Endothelial cell of hepatic sinusoid (primary cell): ENCODE measurements around the gene CNTD1.
"Not testable (repeated sequence)": the region's sequence is repeated elsewhere in the genome, so short reads cannot be mapped to it uniquely, and the experiment has no call there.

Experiments used
- in situ Hi-C: cut with HindIII; loops from 2 replicates; pipeline ENCODE4 v1.10.0; 2017; ENCODE audit warnings: low sequenced_read_pairs

The CNTD1 gene, protein sequence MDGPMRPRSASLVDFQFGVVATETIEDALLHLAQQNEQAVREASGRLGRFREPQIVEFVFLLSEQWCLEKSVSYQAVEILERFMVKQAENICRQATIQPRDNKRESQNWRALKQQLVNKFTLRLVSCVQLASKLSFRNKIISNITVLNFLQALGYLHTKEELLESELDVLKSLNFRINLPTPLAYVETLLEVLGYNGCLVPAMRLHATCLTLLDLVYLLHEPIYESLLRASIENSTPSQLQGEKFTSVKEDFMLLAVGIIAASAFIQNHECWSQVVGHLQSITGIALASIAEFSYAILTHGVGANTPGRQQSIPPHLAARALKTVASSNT

DNA sequence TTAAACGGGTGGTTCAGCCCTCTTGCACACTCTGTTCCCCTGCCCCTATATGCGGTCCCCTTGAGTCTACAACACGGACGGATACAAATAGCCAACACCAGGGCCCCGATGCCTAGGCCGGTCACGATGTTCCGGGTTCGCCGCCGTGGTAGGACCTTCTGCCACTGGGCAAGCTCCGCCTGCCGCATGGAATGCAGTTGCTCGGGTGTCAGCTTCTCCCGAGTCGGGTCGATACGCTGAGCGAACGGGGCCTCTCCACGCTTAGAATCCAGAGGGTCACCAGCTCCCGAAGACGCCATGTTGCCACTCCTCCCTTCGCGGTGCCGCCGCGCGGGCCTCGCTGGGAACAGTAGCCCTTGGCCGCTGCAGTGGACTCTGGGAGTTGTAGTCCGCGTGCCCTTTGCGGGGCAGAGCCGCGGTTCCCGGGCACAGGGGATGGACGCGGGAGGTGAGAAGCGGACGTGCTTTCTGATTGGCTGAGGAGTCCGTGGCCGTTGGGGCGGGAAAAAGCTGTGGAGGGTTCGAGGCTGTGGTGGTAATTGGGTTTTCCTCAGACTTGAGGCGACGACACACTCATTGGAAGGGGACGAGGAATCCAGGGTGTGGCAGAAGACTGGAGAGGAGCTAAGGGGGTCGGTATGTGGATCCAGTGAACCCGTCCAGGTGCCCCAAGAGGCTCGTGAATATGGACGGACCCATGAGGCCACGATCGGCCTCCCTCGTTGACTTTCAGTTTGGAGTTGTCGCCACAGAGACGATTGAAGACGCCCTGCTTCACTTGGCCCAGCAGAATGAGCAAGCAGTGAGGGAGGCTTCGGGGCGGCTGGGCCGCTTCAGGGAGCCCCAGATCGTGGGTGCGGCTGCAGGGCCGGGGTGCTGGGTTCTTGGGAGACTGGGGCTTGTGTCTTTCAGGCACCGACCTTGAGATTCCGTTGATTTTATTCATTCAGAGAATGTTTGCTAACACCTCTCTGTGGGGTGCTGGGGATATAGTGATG, at the start of gene CNTD1, which contains the start of gene COA3:
Gene CNTD1 (plus strand): TSS at position 479 of the 998 bp plus-strand sequence. CDS start 207 bp downstream, at position 686.
Gene COA3 (minus strand): TSS at position 322 of the 998 bp plus-strand sequence. CDS start 23 bp downstream, at position 299.
- in situ Hi-C loops, result no loop called here

DNA sequence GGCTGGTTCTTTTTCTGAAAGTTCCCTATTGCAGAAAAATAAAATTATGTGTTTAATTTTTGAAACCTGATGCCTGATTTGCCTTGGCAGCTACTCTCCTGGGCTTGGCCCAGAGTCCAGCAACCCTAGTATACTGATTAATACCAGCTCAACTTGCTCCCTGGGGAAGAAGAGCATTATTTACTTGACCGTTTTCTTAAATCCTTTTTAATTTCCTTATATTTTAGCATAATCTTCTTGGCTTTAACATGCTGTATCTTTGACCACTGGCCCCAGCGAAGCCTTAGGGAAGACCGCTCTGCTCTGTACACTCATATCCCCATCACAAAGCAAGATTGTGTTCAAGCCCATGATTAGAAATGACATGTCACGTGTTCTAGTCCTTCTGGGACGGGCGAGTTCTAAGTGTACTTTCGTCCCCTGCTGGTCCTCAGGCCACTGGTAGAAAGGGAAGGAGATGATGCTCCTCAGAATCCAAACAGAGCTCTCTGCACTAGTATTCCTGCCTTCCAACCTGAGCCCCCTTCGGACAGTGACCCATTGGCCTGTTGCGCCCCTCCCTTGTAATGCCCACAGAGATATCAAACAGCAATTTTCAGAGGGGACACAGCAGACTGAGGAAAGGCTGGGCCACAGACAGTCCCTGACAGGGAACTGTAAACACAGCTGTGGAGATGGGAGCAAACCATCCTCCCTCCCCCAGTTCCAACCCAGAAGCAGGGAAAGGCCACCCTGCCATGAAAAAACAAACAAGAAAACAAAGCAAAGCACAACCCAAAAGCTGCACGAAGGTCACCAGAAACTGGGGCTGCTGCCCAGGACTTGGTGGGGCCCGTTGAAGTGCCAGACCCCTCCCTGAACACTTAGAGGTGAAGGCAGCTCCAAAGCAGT, 49.5 kb upstream of the CNTD1 start:
- in situ Hi-C loops, result no loop called here

DNA sequence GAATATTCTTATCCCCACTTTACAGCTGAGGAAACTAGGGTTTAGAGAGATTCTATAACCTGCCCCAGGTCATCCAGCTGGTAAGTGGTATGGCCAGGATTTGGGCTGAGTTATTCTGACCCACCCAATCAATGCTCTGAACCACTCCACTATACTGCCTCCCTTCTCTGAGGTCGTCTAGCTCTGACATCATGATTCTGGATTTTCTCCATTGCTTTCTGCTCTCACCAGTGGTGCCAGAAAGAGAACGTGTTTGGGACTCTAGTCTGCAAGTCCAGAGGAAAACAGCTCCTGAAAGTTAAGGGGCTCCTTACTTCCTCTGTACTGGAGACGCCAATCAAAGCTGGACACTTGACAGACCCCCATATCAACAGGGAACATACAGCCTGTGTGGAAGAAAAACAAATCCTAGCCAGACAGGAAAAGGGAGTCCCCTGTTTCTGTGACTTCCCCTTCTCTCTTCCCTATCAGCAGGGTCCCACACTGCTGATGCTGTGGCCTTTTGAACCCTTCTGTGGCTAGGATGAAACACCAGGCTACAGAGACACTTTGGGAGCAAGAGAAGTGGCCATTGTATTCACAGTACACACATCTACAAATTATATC, 47.8 kb upstream of the CNTD1 start:
- in situ Hi-C loops, result no loop called here

DNA sequence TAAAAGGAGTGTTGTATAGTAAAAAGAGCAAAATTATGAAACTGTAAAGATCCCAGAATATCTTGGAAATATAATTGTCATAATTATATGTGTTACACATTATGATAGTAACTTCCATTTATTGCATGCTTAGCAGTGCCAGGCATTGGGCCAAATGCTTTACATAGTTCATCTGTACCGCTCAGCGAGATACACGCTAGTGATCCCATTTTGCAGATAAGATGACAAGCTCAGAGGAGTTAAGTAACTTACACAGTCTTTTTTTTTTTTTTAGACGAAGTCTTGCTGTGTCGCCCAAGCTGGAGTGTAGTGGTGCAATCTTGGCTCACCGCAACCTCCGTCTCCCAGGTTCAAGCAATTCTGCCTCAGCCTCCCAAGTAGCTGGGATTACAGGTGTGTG, 47.0 kb upstream of the CNTD1 start:
- in situ Hi-C loops, result no loop called here

DNA sequence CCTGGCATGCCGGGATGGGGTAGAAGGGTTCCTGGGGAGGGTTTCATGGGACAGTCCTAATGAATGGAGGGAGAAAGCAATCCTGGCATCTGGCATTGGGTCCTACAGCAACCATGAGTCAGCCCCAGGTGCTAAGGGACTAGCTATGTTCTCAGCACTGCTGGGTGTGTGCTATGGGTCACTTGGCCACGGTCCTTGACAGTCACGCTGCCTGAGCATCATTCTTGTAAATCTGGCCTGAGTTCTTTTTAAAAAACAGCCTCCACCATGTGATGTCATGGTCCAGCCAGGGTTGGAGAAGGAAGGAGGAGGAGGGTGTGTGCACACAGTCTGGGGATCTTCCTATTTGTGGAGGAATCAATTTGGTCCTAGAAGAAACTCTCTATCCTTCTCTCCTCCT, 43.9 kb upstream of the CNTD1 start:
- in situ Hi-C loops, result no loop called here

DNA sequence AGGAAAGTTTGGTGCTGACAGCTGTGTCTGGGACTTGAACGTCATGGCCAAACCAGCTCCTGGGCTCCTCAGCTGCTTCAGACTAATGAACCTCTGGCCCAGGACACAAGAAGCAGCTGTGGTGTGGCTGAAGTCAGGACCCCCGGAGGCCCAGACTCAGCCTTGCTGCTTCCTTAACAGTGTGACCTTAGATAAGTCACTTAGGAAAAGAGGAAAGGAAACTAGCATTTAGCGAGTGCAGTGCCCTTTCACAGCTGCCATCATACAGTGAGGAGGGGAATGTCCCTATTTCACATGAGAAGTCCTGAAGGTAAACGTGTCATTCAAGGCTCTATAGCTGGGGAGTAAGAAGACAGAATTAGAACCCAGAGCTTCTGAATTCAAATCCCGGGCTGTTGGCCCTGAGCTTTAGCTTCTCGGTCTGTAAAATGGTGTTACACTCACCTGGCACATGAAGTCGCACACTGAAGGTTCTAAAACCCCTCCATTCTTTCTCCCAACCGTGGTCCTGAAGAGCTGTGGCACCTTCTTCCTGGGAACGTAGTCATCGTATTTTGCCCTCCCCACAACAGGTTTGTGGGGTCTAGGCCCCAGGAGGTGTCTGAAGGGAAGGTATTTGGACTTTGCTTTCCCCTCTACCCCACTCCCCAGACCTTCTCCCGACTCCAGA, 38.5 kb upstream of the CNTD1 start:
- in situ Hi-C loops, result no loop called here

DNA sequence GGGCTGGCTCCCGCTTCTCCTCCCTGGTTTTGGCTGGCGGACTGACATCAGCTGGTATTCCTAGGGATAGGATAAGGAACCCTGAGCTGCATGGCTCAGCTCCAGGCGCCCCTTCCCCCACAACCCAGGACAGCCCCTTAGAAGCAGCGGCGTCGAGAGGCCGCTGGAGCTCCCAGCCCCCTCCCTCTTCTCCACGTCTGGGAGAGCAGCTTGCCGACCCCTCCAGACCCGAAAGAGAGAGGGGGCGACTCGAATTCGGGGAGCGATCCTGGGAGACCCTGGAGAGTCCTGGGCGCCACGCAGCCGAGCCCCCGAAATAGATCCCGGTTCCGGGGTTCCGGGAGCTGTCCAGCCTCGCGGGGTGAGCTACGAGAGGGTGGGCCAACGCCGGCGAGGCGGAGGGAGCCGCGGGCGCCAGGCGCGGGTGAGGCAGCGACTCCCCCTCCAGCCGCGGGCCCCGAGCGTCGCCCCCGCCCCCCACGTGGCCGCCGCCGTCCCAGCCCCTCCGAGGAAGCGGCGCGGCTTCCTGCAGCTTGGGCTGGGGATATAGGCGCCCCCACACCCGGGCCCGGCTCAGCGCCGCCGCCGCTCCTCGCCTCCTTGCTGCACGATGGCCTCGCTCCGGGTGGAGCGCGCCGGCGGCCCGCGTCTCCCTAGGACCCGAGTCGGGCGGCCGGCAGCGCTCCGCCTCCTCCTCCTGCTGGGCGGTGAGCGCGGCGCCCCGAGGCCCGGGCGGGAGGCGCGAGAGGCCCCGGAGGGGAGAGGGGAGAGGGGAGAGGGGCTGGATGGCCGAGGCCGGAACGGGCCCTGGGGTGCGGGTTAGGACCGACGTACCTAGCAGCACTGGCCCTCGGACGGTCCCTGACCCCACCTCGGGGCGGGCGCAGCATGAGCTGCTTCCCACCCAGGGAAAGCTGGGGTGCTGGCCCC, 37.7 kb upstream of the CNTD1 start, which contains the start of gene RAMP2:
Gene RAMP2 (plus strand): TSS at position 576 of the 930 bp plus-strand sequence. CDS start 35 bp downstream, at position 611.
- in situ Hi-C loops, result no loop called here

DNA sequence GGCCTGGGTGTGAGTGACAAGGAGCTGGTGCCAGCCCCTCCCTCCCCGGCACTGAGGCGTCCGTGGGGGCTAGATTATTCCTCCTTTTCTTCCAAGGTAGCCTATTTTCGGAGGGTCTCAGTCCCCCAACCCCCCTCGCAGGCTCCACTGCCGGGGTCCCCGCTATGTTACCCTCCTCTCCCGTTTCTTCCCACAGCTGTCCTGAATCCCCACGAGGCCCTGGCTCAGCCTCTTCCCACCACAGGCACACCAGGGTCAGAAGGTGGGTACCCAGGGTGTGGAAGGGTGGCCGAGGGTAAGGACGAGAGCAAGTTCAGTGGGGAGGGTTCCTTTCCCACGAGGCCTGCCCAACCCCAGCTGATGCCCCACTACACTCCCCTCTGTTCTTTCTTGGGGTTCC, 37.0 kb upstream of the CNTD1 start:
- in situ Hi-C loops, result no loop called here

DNA sequence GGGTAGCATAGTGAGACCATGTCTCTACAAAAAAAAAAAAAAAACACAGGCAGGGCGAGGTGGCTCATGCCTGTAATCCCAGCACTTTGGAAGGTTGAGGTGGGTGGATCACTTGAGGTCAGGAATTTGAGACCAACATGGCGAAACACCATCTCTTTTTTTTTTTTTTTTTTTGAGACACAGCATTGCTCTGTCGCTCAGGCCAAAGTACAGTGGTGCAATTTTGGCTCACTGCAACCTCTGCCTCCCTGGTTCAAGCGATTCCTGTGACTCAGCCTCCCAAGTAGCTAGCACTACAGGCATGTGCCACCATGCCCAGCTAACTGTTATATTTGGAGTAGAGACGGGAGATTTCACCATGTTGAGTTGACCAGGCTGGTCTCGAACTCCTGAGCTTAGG, 32.5 kb upstream of the CNTD1 start:
- in situ Hi-C loops, result no loop called here

DNA sequence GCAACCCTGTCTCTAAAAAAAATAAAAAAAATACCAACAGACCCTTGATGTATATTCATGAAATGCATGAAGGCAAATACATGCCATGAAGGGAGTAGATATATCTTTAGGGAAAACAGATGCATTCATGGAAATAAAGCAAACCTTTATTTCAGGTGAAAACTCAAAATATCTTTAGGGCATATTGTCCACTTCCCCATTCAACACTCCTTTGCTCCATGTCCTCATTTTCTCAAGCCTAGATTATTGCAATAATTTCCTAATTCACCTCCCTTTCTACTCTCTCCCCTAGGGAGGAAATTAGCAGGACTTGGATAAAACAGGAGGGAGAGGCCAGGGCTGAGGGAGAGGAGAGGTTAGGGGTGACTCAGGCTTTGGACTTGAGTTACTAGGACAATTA, 31.1 kb upstream of the CNTD1 start:
- in situ Hi-C loops, result no loop called here

DNA sequence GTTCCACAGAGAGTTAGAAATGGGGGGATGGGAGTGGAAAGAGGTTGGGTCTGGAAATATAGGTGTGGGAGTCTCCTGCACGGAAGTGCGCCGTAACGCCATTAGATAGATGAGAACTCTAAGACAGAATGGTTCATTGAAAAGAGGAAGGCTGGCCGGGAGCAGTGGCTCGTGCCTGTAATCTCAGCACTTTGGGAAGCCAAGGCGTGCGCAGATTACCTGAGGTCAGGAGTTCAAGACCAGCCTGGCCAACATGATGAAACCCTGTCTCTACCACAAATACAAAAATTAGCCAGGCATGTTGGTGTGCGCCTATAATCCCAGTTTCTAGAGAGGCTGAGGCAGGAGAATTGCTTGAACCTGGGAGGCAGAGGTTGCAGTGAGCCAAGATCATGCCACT, 30.7 kb upstream of the CNTD1 start:
- in situ Hi-C loops, result not testable (repeated sequence)

DNA sequence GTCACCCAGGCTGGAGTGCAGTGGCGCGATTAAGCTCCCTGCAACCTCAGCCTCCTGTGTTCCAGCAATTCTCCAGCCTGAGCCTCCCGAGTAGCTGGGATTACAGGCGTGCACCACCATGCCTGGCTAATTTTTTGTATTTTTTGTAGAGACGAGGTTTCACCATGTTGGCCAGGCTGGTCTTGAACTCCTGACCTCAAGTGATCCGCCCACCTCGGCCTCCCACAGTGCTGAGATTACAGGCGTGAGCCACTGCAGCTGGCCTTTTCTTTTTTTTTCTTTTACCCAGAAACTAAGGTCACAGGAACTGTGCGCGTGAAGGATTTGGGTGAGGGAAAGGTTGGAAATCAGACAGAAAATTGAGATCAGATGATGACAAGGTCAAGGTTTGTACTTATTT, 28.7 kb upstream of the CNTD1 start:
- in situ Hi-C loops, result not testable (repeated sequence)

DNA sequence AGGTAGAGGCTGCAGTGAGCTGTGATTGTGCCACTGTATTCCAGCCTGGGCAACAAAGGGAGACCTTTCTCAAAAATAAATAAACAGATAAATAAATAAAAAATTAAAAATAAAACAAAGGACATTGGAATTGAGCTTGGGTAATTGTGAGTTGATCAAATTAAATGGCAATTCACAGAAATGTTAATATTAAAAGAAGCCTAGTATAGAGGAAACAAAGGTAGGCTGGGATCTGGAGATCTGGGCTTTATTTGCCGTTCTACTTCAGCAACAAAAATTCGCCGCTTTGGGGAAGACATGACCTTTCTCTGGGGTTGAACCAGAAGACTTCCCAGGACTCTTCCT, 25.7 kb upstream of the CNTD1 start:
- in situ Hi-C loops, result no loop called here

DNA sequence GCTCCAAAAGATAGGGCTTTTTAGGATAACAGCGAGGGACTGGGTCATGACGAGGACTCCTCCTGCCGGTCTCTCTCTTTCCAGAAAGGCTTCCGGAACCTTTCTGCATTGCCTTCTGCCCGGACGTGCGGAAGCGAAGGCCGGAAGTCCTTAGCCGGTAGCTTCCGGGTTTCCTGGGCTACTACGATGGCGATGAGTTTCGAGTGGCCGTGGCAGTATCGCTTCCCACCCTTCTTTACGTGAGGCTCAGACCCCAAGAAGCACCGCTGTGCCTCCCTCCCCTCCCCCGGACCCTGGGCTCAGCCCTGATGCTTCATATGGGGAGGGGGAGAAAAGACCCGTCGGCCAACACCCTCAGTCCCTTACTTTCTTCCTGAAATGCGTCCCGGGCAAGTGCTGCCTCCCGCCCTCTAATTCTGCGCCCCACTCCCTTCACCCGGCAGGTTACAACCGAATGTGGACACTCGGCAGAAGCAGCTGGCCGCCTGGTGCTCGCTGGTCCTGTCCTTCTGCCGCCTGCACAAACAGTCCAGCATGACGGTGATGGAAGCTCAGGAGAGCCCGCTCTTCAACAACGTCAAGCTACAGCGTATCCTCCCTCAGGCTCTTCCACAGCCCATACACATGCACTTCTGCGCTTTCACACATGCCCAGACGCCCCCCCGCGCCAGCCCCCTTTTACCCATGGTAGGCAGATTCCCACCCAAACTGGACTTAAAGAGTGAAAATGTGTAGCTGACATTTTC, 25.2 kb upstream of the CNTD1 start, which contains the start of gene VPS25:
Gene VPS25 (plus strand): TSS at position 160 of the 746 bp plus-strand sequence. CDS start 27 bp downstream, at position 187.
- in situ Hi-C loops, result no loop called here

DNA sequence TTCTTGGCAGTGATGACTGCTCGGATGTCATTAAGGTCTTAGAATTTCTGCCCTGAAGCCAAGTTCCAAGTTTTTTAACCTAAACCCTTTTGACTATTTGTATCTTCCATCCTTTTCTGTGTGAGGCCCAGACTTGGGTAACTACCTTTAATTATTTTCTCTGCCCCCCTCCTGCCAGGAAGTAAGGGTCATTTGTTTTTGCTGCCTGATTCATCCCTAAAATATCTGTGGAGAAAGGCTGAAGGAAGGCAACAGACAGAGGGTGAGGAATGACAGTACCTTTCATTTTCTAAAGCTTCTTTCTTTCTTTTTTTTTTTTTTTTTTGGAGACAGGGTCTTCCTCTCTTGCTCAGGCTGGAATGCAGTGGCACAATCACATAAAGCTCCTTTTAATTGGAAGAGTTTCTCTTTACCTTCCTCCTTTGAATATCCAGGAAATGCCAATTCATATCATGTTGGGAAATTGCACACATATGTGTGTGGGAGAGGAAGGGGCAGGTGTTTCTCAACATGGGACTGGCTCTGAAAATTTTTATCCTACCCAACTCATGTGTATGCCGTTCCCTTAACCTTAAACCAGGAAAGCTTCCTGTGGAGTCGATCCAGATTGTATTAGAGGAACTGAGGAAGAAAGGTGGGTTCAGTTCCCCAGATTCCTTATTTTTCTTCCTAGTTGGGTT, 24.5 kb upstream of the CNTD1 start:
- in situ Hi-C loops, result no loop called here

DNA sequence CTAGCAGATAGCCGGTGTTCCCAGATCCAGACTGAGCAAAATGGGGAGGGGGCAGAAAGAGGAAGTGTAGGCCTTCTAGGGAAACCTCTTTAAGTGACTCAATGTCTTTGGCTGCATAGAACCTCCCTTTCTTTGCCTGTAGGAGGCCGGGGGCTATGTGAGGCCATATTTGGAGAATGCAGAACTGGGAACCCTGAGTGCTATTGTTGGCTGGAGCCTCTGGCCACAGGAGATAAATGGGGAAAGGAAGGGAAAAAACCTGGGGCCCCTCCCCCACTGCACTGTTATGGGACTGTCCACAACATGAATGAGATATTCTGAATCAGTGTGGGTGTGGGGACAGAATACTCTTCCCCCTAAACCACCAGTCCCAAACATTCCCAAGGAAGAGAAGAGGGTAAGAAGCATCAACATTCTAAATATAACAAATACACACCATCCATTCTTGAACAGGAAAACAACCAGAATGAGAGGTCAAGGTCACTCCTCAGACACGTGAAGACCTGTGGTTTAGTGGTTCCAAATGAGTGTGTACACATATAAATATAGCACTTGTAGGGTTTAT, 23.0 kb upstream of the CNTD1 start:
- in situ Hi-C loops, result no loop called here

DNA sequence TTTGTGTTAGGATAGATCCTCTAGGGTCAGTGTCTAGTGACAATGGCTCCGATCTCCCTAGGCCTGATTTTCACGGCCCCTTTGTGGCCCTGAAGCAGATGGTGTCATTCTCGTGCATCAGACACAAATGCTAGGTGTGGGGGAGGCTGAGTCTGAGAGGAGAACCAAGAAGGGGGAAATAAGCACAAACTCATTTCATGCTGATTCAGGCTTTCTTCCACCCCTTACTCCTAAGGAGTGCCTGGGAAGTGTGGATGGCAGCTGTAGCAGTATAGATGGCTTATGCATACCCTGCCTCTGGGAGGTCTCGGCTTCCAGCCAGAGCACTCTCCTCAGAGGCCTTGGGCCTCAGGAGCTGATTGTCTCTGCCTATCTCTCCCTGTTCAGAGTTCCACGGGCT, 20.1 kb upstream of the CNTD1 start:
- in situ Hi-C loops, result no loop called here
